Subcutaneous abdominal adipose tissue (tissue), 5 donors: ENCODE measurements around the gene MAJIN.

ENCODE experiments used
- H3K27ac ChIP-seq: one replicate; pipeline ENCODE4 v1.7.0; 2013; ENCODE audit warnings: low read depth, mild to moderate bottlenecking, inconsistent platforms, low read length, moderate library complexity
- H3K27me3 ChIP-seq, 5 donors: one replicate each; pipeline ENCODE4 v1.7.0; 2013; ENCODE audit warnings: low read length in 5 of 5, inconsistent platforms in 1 of 5; ENCODE audit not compliant: control insufficient read depth in 5 of 5, insufficient read depth in 4 of 5
- H3K36me3 ChIP-seq, 5 donors: one replicate each; pipeline ENCODE4 v1.7.0; 2013; ENCODE audit warnings: low read length in 5 of 5; ENCODE audit not compliant: control insufficient read depth in 5 of 5, insufficient read depth in 5 of 5
- H3K4me1 ChIP-seq, 5 donors: one replicate each; pipeline ENCODE4 v1.7.0; 2013; ENCODE audit warnings: low read length in 5 of 5, mild to moderate bottlenecking in 3 of 5, moderate library complexity in 1 of 5; ENCODE audit not compliant: control insufficient read depth in 5 of 5, insufficient read depth in 5 of 5
- H3K4me3 ChIP-seq, 5 donors: one replicate each; pipeline ENCODE4 v1.7.0; 2013; ENCODE audit warnings: low read length in 5 of 5, low read depth in 1 of 5
- H3K9ac ChIP-seq, 5 donors: one replicate each; pipeline ENCODE4 v1.7.0; 2013; ENCODE audit warnings: low read length in 5 of 5, mild to moderate bottlenecking in 4 of 5, moderate library complexity in 3 of 5
- H3K9me3 ChIP-seq, 5 donors: one replicate each; pipeline ENCODE4 v1.7.0; 2013; ENCODE audit warnings: low read length in 5 of 5; ENCODE audit not compliant: control insufficient read depth in 5 of 5
- donor health status: healthy.
- donor health status: healthy.
- donor health status: healthy.
- donor health status: healthy.
- donor health status: healthy.

The MAJIN gene

DNA sequence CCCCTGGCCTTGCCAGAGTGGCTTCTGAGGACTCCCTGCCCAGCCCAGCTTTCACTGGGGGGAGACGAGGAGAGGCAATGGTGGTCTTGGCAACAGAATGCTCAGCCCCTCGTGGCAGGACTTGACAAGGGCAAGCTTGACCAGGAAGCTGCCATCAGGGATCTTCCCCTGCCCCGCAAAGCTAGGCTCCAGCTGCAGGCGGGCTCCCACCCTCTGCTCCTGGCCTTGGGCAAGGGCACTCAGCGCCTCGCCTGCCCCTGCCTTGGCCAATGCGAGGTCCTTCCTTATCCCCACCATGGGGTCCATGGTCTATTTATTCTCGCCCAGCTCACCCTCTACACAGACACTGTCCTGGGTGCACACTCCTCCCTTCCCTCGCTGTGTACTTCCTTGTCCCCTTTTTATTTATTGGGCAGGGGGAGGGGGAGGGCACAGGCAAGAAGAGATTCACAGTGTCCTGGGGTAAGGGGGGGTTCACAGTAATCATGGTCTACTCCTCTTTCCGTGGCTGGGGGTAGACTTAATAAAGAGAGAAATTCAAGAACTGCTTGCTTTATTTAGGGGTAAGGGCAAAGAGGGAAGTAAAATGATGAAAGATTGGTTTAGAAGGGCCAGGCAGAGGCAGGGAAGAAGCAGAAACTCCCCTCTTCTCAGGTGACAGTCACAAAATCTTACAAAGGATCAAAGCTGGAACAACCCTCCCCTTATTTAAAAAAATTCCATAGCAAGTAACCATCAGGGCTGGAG lies 37.8 kb downstream of the MAJIN start:
- H3K27me3 ChIP-seq, result no peaks in the 10 kb centered on the region
- no peak overlapping the region for H3K9ac ChIP-seq
- no peak overlapping the region for H3K27ac ChIP-seq
- H3K4me1 ChIP-seq, result no peaks in the 10 kb centered on the region
- peaks cover 0 to 69% (median 60%) of the 10 kb centered on the region in 5 donors for H3K36me3 ChIP-seq
- H3K9me3 ChIP-seq, result no peaks in the 10 kb centered on the region
- H3K4me3 ChIP-seq, result no peak overlapping the region

DNA sequence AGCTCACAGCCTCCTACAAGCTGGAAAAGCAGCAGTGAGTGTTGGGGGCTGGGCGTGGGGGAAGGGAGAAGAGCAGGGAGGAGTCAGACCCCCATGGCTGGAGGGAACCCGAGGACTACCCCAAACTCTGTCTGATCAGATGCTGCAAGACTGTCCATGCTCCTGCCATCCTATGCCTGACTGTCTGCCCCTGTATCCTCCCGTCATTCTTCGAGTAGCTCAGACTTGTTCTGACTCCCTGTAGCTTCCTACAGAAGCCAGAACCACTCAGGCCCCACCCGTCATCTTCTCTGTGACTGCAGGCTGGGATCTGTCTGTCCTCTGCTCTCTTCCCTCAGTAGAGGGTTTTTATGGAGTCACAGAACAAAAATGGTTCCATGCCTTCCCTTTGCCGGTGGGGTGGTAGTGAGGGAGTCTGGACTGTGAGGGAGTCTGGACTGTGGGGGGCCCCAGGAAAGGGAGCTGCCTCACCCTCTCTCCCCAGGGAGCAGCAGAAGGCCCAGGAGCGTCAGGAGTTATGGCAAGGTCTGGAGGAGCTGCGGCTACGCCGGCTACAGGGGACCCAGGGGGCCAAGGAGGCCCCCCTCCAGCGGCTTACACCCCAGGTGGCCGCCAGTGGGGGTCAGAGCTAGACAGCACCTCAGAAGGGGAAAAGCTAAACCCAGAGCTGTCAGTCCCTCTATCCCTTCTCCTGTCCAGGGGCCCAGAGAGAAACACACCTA lies 38.5 kb downstream of the MAJIN start:
- Histone ChIP-seq H3K9me3 (no peaks in the 10 kb centered on the region), H3K4me3 (no peak overlapping the region), H3K36me3 (peaks cover 0 to 73% (median 64%) of the 10 kb centered on the region in 5 donors), H3K9ac (no peak overlapping the region), H3K4me1 (no peaks in the 10 kb centered on the region), H3K27ac (no peak overlapping the region), H3K27me3 (no peaks in the 10 kb centered on the region)

DNA sequence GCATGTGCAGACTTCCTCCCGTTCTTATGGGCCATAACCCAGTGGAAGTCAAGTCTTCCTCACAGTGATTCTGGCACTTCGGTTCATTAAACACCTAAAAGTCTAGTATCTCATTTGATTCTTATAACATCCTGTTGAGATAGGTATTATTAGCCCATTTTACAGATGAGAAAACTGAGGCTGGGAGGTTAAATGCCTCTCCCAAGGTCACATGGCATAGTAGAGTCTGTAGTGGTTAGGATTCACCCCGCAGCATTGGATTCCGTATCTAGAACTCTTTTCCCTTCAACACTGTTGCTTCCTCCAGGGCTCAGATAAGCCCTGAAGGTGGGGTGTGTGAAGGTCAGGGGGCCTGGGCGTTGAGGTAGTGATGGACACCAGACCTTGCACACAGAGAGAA lies 39.6 kb downstream of the MAJIN start:
- no peak overlapping the region for H3K9ac ChIP-seq
- no peaks in the 10 kb centered on the region for H3K27me3 ChIP-seq
- H3K9me3 ChIP-seq, result no peaks in the 10 kb centered on the region
- peaks cover 0 to 81% (median 72%) of the 10 kb centered on the region in 5 donors for H3K36me3 ChIP-seq
- H3K27ac ChIP-seq, result no peak overlapping the region
- H3K4me3 ChIP-seq, result no peak overlapping the region
- no peaks in the 10 kb centered on the region for H3K4me1 ChIP-seq

DNA sequence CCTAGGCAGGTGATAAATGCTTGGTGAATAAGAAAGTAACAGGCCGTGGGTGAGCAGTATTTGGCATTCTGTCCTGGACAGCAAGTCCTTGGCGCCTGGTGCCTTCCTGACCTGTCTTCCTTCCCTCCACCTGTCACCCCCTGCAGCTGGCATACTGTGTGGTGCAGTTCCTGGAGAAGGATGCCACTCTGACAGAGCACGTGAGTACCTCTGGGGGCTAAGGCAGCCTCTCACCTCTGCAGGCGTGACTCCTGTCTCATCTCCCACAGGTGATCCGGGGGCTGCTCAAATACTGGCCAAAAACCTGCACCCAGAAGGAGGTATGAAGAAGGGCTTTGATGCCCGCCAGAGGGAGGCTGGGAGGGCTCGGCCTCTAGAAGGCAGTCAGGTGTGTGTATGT lies 40.6 kb downstream of the MAJIN start:
- Histone ChIP-seq H3K27me3 (no peaks in the 10 kb centered on the region), H3K4me1 (peaks cover 0 to 5% (median 2%) of the 10 kb centered on the region in 5 donors), H3K9me3 (no peaks in the 10 kb centered on the region), H3K36me3 (peaks cover 0 to 90% (median 77%) of the 10 kb centered on the region in 5 donors), H3K27ac (no peak overlapping the region), H3K9ac (no peak overlapping the region), H3K4me3 (no peak overlapping the region)

- H3K27me3 ChIP-seq, result no peaks in the 10 kb centered on the region
- peaks cover 0 to 86% (median 77%) of the 10 kb centered on the region in 5 donors for H3K36me3 ChIP-seq
- no peaks in the 10 kb centered on the region for H3K9me3 ChIP-seq
- no peak overlapping the region for H3K27ac ChIP-seq
- no peak overlapping the region for H3K9ac ChIP-seq
- peaks cover 0 to 15% (median 12%) of the 10 kb centered on the region in 5 donors for H3K4me1 ChIP-seq
- H3K4me3 ChIP-seq, result no peak overlapping the region
Observed at GRCh38 chr11:64930340-64930739, 41.6 kb downstream of the MAJIN start.

DNA sequence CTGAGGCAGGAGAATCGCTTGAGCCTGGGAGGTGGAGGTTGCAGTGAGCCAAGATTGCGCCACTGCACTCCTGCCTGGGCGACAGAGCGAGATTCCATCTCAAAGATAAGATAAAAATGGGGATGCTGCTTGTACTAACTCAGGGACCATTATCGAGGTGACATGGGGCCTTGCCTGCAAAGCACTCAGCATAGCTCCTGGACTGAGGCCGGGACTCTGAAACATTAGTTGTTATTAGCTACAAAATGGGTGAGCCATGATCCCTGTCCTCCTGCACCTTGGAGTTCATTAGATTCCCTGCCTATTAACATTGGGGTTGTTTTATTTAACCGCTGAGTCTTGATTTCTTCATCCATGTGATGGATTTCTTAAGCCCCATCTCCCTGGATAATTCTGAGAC lies 42.3 kb downstream of the MAJIN start:
- H3K4me1 ChIP-seq, result peaks cover 0 to 20% (median 17%) of the 10 kb centered on the region in 5 donors
- no peaks in the 10 kb centered on the region for H3K27me3 ChIP-seq
- H3K9ac ChIP-seq, result no peak overlapping the region
- H3K4me3 ChIP-seq, result no peak overlapping the region
- peaks cover 0 to 79% (median 70%) of the 10 kb centered on the region in 5 donors for H3K36me3 ChIP-seq
- no peaks in the 10 kb centered on the region for H3K9me3 ChIP-seq
- H3K27ac ChIP-seq, result no peak overlapping the region

DNA sequence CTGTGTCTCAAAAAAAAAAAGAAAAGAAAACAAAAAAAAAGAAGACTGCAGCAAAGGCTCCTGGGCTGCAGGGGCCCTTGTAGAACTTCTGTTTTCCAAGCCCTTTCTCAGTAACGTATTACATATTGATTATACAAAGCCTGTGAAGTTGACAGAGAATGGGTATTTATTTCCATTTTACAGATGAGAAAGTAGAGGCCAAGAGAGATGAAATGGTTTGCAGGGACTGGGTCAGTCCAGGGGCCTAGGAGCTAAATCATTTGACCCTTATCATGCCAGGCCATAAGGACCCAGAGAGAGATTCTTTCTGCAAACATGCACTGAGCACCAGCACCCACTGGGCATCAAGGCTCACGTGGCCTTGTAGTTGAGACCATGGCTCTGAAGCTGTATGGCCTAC lies 43.0 kb downstream of the MAJIN start:
- H3K27ac ChIP-seq, result no peak overlapping the region
- no peaks in the 10 kb centered on the region for H3K27me3 ChIP-seq
- no peak overlapping the region for H3K4me3 ChIP-seq
- H3K36me3 ChIP-seq, result peaks cover 0 to 72% (median 63%) of the 10 kb centered on the region in 5 donors
- peaks cover under 1 to 25% (median 22%) of the 10 kb centered on the region in 5 donors for H3K4me1 ChIP-seq
- H3K9ac ChIP-seq, result no peak overlapping the region
- H3K9me3 ChIP-seq, result no peaks in the 10 kb centered on the region

DNA sequence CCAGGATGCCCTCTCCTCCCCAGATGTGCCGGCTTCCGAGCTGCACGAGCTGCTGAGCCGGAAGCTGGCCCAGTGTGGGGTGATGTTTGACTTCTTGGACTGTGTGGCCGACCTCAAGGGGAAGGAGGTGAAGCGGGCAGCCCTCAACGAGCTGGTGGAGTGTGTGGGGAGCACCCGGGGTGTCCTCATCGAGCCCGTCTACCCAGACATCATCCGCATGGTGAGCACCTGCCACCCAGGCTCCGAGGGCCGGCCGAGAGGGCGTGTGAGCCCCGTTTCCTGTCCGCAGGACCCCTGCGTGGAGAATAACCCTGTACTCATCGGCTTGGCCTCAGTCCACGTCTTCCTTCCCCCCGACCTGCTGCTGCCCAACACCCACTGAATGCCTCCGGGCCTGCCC lies 45.2 kb downstream of the MAJIN start:
- no peak overlapping the region for H3K27ac ChIP-seq
- peak overlapping the region in 1 of 5 donors; percentile 28 for H3K9ac ChIP-seq
- peaks cover 3 to 32% (median 30%) of the 10 kb centered on the region in 5 donors for H3K4me1 ChIP-seq
- no peak overlapping the region for H3K4me3 ChIP-seq
- H3K27me3 ChIP-seq, result no peaks in the 10 kb centered on the region
- H3K36me3 ChIP-seq, result peaks cover 0 to 50% (median 40%) of the 10 kb centered on the region in 5 donors
- no peaks in the 10 kb centered on the region for H3K9me3 ChIP-seq

DNA sequence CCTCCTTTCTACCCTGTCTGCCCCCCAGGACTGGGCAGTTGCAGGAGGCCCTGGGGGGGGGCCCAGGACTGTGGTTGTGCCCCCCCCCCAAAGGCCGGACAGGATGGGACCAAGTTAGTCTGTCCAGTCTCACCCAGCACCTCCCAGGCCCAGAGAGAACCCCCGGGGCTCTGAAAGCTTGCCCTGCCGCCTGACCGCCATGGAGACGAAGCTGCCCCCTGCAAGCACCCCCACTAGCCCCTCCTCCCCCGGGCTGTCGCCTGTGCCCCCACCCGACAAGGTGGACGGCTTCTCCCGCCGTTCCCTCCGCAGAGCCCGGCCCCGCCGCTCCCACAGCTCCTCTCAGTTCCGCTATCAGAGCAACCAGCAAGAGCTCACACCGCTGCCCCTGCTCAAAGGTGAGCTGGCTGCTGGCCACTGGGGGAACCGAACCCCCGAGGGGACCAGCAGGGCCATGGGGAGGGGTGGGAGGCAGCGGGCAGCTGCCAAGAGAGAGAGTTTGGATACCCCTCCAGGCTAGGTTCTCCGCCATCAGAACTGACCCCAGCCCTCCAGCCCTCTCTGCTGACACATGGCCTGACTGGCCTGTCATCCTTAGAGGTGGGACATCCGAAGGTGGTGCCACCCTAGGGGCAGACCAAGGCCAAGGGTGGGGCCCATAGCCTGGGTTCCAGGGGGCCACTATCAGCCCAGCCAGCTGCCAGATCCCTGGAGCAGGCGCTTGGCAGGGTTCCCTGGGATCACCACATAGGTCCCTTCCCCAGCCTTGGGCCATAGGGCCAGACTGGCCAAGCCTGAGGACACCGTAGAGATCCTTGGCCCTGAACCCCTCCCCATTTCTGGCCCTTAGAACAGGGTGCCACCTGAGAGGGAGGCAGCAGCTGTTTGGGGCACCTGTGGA lies 46.1 kb downstream of the MAJIN start:
- H3K9ac ChIP-seq, result peak overlapping the region; percentile 38 to 97 (median 86)
- H3K27me3 ChIP-seq, result no peaks in the 10 kb centered on the region
- peak overlapping the region; percentile 79 to 89 (median 86) for H3K4me3 ChIP-seq
- H3K36me3 ChIP-seq, result peaks cover 0 to 41% (median 31%) of the 10 kb centered on the region in 5 donors
- no peak overlapping the region for H3K27ac ChIP-seq
- H3K4me1 ChIP-seq, result peaks cover 3 to 32% (median 30%) of the 10 kb centered on the region in 5 donors
- no peaks in the 10 kb centered on the region for H3K9me3 ChIP-seq
